ENCODE measurements around the gene VSNL1.

GRCh38 chr2:17580319-17580715 lies 39.8 kb downstream of the VSNL1 start:
- TF ChIP-seq, protein P1, sequence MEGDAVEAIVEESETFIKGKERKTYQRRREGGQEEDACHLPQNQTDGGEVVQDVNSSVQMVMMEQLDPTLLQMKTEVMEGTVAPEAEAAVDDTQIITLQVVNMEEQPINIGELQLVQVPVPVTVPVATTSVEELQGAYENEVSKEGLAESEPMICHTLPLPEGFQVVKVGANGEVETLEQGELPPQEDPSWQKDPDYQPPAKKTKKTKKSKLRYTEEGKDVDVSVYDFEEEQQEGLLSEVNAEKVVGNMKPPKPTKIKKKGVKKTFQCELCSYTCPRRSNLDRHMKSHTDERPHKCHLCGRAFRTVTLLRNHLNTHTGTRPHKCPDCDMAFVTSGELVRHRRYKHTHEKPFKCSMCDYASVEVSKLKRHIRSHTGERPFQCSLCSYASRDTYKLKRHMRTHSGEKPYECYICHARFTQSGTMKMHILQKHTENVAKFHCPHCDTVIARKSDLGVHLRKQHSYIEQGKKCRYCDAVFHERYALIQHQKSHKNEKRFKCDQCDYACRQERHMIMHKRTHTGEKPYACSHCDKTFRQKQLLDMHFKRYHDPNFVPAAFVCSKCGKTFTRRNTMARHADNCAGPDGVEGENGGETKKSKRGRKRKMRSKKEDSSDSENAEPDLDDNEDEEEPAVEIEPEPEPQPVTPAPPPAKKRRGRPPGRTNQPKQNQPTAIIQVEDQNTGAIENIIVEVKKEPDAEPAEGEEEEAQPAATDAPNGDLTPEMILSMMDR (IDR thresholded peaks at IDR 0.05), result no peak
- no peak for TF ChIP-seq POLR2A (IDR thresholded peaks at IDR 0.05)

All from body of pancreas (tissue), 4 donors.